Measurements from ENCODE around the gene SLC30A3.
"Not testable (repeated sequence)": the region's sequence is repeated elsewhere in the genome, so short reads cannot be mapped to it uniquely, and the experiment has no call there.

Gene SLC30A3

GRCh38 chr2:27284996-27285395, 22.1 kb upstream of the SLC30A3 start:
- no peak for DNase-seq

DNA sequence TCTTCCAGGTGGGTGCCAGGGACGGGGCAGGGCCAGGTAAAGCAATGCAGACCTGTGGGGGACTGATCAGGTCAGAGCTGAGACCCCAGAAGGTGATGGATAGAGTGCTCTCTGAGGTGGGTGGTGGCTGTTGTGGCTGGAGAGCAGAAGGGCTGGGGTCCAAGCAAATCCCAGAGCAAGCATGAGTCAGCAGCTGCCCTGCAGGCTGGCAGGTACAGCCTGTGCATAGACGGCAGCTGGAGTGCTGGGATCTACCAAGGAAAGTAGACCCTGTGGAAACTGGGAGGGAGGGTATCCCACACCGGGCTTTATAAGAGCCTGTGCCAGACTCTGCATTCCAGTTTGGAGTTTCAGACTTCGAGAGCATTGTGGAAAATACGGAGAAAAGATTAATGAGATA, 20.0 kb upstream of the SLC30A3 start:
- DNase-seq = no peak

GRCh38 chr2:27281855-27282559, 19.2 kb upstream of the SLC30A3 start, which contains the start of gene TRIM54:
TRIM54 (plus strand) TSS chr2:27282429; CDS start chr2:27282732, 303 bp downstream.
- DNase-seq = no peak

GRCh38 chr2:27281442-27281841, 18.6 kb upstream of the SLC30A3 start:
- no peak for DNase-seq

DNA sequence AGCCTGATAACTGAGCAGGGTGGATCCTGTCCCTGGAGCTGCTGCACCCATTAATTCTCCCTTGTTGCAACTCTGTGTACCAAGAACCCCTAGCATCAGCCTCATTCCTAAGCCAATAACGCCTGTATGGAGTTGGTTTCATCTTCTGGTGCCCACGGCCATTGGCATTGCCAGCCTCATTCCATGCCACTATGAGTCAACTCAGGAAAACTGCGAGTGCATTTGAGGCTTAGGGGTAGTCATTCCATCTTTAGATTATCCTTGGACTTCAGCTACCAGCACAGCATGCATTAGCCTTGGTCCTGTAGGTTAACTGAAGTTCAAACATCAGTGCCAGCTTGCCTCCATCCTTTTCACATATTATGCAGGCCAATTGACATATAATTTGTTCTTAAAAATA, 18.0 kb upstream of the SLC30A3 start:
- DNase-seq = no peak

- no peak for DNase-seq
Observed at GRCh38 chr2:27278010-27278409, 15.2 kb upstream of the SLC30A3 start.

DNA sequence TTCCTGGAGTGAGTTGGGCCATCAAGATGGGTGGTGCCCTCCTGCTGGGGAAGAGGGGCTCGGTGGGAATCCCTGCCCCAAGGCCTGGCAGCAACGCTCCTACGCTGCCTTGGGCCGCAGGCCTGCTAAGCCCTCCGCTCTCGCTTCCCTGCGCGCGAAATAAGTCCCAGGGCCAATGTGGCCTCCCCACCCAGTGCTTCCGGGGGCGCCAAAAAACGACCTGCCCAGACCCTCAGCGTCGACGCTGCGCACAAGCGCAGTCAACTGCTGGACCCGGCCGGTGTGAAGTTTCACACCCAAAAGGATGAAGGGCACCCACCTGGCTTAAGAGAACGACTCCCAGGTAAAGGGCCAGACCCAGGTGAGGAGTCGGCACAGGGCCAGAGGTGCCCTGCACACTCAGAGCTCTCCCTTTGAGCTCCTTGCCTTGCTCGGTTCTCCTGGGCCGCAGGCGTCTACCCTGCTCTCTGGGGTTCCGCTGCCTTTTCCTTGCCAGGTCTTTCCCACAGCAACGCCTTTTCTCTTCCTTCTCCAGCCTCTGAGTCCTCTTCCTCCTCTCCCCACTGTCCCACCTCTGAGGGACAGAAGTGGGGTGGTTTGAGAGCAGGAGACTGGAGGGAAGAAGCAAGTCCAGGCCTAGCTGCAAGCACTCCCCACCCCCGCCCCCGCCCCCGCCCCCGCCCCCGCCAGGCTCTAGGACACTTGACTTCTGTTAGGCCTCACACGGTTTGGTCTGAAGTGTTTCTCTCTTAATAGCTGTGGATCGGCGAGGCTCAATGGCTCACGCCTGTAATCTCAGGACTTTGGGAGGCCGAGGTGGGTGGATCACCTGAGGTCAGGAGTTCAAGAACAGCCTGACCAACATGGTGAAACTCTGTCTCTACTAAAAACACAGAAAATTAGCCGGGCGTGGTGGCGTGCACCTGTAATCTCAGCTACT, 12.6 kb upstream of the SLC30A3 start, which contains the start of gene DNAJC5G:
TSS of gene DNAJC5G (plus strand) at position 223 of the 940 bp plus-strand sequence. CDS start 1,296 bp downstream, outside the sequence.
- DNase-seq = no peak

- not testable (repeated sequence) for DNase-seq
Observed at GRCh38 chr2:27272537-27273522, 10.0 kb upstream of the SLC30A3 start.

GRCh38 chr2:27271631-27272340, 8.9 kb upstream of the SLC30A3 start:
- no peak for DNase-seq

GRCh38 chr2:27270670-27271069, 7.8 kb upstream of the SLC30A3 start:
- no peak for DNase-seq

DNA sequence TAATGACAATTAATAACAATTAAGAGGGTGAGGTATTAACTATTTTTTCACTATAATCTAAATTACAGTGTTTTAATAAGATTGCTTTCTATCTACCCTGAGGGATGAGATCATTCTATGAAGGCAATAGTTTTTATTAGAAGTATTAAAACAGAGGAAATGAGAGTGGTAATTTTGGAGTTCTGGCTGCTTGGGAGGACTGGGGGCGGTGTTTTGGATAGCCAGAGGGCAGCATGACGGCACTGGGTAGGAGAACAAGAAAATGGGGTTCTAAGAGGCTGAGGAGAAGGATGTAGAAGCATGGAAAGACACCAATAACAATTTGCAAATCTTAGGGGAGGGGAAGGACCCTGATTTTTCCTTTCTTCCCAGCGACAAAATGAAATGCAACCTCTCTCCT, 7.3 kb upstream of the SLC30A3 start:
- DNase-seq = no peak

- DNase-seq = not testable (repeated sequence)
Observed at GRCh38 chr2:27268296-27268695, 5.4 kb upstream of the SLC30A3 start.

GRCh38 chr2:27265536-27265870, 2.7 kb upstream of the SLC30A3 start:
- no peak for DNase-seq

DNA sequence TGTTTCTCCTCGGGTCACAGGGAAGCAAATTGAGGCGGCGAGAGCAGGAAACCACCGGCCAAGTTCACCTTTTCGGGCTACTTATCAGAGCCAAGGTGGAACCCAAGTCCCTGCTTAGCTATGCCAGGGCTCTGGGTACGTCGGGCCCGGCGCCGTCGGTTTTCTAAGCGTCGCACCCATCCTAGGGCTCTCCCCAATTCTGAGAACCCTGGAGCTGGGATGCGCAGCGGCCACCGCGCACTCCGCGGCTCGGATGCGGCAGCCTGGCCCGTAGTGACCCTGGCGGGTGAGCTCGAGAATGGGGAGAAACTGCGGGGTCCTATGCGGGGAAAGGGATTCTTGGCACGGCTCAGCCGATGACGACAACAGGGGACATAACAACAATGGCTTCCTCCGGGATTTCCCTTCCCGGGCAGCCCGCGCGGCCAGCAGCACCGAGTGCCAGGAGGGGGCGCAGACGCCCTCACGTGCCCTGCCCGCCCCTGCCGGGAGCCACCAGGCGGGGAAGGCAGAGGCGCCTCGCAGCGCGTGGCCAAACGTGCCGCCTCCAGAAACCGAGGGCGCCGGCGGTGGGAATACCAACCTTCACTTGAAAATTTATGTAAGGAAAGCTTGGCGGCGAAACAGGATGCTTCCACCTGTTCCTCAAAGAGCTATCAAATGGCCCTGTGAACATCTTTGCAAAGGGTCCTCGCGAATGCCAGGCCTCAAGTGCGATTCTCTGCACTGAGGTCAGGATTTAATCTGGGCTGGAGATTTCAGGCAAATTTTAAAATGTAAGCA, 2.1 kb upstream of the SLC30A3 start:
- DNase-seq = peak; percentile 57

GRCh38 chr2:27264253-27264752, 1.5 kb upstream of the SLC30A3 start:
- DNase-seq = no peak

DNA sequence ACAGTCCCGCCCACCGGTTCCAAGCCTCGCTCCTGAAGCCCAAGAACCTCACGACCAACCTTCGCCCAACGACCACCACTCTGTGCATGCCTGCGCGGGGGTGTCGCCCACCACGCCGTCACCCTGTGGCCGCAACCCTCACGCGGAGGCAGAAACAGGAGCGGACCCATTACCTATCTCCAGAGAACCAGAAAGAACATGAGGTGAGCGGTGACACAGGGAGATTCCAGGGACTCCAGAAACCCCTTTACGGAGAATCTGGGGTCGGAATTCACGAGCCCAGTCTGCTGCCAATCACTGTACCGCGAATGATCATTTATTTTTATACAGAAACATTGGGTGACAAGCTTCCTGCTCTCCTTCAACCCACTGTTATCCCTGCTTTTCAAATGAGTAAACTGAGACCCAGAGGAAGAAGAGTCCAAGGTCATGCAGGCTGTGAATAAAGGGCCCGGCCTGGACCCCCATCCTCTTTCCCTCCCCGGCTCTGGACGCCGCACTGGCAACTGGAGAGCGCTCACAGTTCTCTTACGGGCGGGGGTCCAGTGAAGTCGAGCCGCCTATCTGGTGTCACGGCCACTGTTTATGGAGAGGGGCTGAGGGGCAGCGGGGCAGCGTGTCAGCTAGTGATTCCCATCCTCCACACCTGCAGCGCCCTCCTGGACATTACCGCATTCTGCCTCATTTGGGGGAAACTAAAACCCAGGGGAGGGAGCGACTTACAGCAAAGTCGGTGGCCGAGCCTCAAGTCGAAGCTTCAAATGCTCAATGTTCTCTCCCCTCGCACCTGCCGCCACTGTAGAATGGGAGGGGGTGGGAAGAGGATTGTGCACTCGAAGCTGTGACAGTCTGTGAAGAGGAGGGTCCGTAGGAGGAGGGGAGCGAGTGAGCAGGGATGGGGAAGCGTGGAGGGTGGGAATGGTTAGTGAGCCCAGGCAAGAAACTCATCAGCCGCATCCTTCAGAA, 723 bp upstream of the SLC30A3 start:
- DNase-seq = no peak

DNA sequence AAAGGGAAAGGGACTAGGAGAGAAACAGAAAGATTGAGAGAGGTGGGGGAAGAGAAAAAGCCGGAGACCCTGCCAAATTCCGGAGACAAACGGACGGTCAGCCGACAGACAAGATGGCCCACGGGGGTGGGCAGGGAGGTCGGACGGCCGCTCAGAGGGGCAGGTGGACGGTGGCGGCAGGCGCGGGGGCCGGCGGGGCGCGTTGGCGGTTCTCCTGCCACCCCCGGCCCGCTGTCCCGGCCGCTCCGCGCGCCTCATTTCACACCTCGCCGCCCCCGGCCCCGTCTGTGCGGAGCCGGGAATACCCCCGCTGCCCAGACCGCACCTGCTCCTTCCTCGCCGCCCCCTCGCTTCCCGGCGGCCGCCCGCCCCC, 935 bp downstream of the SLC30A3 start:
- no peak for DNase-seq

DNA sequence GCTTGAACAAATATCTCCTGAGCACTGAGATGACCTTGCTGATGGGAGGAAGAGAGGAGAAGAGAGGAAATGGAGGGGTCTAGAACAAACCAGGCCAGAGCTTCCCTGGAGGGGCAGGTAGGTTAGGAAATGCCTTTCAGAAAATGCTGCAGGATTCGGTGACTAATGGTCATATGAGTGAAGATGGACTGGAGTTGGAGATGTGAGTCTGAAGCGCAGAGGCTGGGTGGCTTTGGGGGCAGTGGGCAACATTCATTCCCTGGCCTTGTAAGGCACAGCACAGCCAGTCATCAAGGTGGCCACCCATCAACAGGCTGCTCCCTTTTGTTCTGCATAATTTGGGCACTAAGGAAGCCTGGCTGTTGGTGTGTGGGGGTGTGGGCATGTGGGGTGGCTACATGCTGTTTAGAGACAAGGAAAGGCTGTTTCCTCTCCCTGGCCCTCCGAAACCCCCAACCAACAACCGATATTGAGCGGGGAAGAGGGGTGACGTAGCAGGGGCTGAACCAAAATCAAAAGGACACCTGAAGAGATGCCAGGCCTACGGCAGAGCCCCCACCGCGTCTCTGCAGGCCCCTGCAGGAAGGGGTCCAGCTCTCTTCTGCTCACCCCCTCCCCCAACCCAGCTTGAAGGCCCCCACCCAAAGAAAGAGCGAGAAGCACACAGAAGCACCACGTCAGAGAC, 1.5 kb downstream of the SLC30A3 start:
- no peak for DNase-seq

GRCh38 chr2:27258051-27258450, 4.8 kb downstream of the SLC30A3 start:
- no peak for DNase-seq
